H9 (cell line): ENCODE data around the gene FBXL19. TPM values are rescaled to one million over a fixed set of nuclear protein-coding genes. Genes with fewer than 3 reads are reported as not detected.

Source experiments
- DNase-seq: peaks from one replicate; pipeline ENCODE4 v3.0.0-alpha.2; 2017
- H2AFZ ChIP-seq: one replicate; pipeline ENCODE4 v1.6.1; 2013; ENCODE audit warnings: mild to moderate bottlenecking, low read length, control low read depth, moderate library complexity
- H2AK5ac ChIP-seq: 2 replicates; pipeline ENCODE4 v1.6.1; 2013; ENCODE audit warnings: low read length, control low read depth, mixed read lengths; ENCODE audit not compliant: insufficient read length
- H2BK120ac ChIP-seq: one replicate; pipeline ENCODE4 v1.6.1; 2013; ENCODE audit warnings: low read depth, mild to moderate bottlenecking, low read length, control low read depth, inconsistent platforms; ENCODE audit not compliant: poor library complexity, severe bottlenecking
- H2BK12ac ChIP-seq: 2 replicates; pipeline ENCODE4 v1.6.1; 2013; ENCODE audit warnings: low read length, control low read depth, mixed read lengths, low read depth; ENCODE audit not compliant: insufficient read length
- H2BK15ac ChIP-seq: 2 replicates; pipeline ENCODE4 v1.6.1; 2013; ENCODE audit warnings: low read depth, low read length, control low read depth
- H2BK20ac ChIP-seq: one replicate; pipeline ENCODE4 v1.6.1; 2013; ENCODE audit warnings: low read depth, mild to moderate bottlenecking, low read length, control low read depth, inconsistent platforms; ENCODE audit not compliant: poor library complexity, severe bottlenecking
- H2BK5ac ChIP-seq: 2 replicates; pipeline ENCODE4 v1.6.1; 2013; ENCODE audit warnings: low read length, control low read depth, mixed read lengths; ENCODE audit not compliant: insufficient read length
- H3K14ac ChIP-seq: 2 replicates; pipeline ENCODE4 v1.6.1; 2013; ENCODE audit warnings: low read length, control low read depth; ENCODE audit not compliant: insufficient read depth
- H3K18ac ChIP-seq: 2 replicates; pipeline ENCODE4 v1.6.1; 2013; ENCODE audit warnings: low read depth, mild to moderate bottlenecking, mixed read lengths, low read length, control low read depth; ENCODE audit not compliant: insufficient read length
- H3K23ac ChIP-seq: 2 replicates; pipeline ENCODE4 v1.6.1; 2013; ENCODE audit warnings: low read length, control low read depth, mixed read lengths, low read depth; ENCODE audit not compliant: insufficient read length
- H3K23me2 ChIP-seq: 2 replicates; pipeline ENCODE4 v1.6.1; 2013; ENCODE audit warnings: low read depth, mild to moderate bottlenecking, mixed read lengths, low read length, control low read depth; ENCODE audit not compliant: insufficient read length, poor library complexity, severe bottlenecking
- H3K27ac ChIP-seq: 2 replicates; pipeline ENCODE4 v1.5.1; 2013; ENCODE audit warnings: low read length, control low read depth, mixed read lengths, low read depth; ENCODE audit not compliant: insufficient read length
- H3K27me3 ChIP-seq: 2 replicates; pipeline ENCODE4 v1.6.1; 2013; ENCODE audit warnings: low read length, control low read depth, inconsistent platforms; ENCODE audit not compliant: insufficient read depth
- H3K4ac ChIP-seq: 2 replicates; pipeline ENCODE4 v1.6.1; 2013; ENCODE audit warnings: low read depth, mild to moderate bottlenecking, control low read depth, inconsistent platforms, low read length, moderate library complexity
- H3K4me1 ChIP-seq: 2 replicates; pipeline ENCODE4 v1.6.1; 2013; ENCODE audit warnings: low read length, control low read depth, inconsistent platforms; ENCODE audit not compliant: insufficient read depth
- H3K4me2 ChIP-seq: 2 replicates; pipeline ENCODE4 v1.6.1; 2013; ENCODE audit warnings: low read length, control low read depth, mixed read lengths; ENCODE audit not compliant: insufficient read length, insufficient read depth
- H3K56ac ChIP-seq: 2 replicates; pipeline ENCODE4 v1.6.1; 2013; ENCODE audit warnings: low read depth, mild to moderate bottlenecking, mixed read lengths, low read length, control low read depth; ENCODE audit not compliant: insufficient read length
- H3K79me1 ChIP-seq: 2 replicates; pipeline ENCODE4 v1.6.1; 2013; ENCODE audit warnings: low read depth, mild to moderate bottlenecking, moderate library complexity, low read length, control low read depth, inconsistent platforms; ENCODE audit not compliant: insufficient read depth, poor library complexity, severe bottlenecking
- H3K79me2 ChIP-seq: 2 replicates; pipeline ENCODE4 v1.6.1; 2013; ENCODE audit warnings: low read length, control low read depth, inconsistent platforms; ENCODE audit not compliant: insufficient read depth
- H3K9ac ChIP-seq: 2 replicates; pipeline ENCODE4 v1.6.1; 2013; ENCODE audit warnings: low read length, control low read depth, mixed read lengths; ENCODE audit not compliant: insufficient read length; ENCODE audit errors: extremely low read depth
- H3K9me3 ChIP-seq: one replicate; pipeline ENCODE4 v1.6.1; 2013; ENCODE audit warnings: low read depth, low read length, inconsistent platforms; ENCODE audit not compliant: control insufficient read depth
- H3T11ph ChIP-seq: one replicate; pipeline ENCODE4 v1.6.1; 2013; ENCODE audit warnings: mild to moderate bottlenecking, low read length, control low read depth, inconsistent platforms
- H4K20me1 ChIP-seq: one replicate; pipeline ENCODE4 v1.6.1; 2013; ENCODE audit not compliant: control insufficient read depth, insufficient read length, insufficient read depth
- H4K5ac ChIP-seq: 2 replicates; pipeline ENCODE4 v1.6.1; 2013; ENCODE audit warnings: low read depth, mild to moderate bottlenecking, mixed read lengths, low read length, control low read depth; ENCODE audit not compliant: insufficient read length
- H4K8ac ChIP-seq: replicated peaks from 2 replicates; pipeline ENCODE4 v1.6.1; 2013; ENCODE audit warnings: low read length, control low read depth, mixed read lengths, low read depth; ENCODE audit not compliant: insufficient read length
- H4K91ac ChIP-seq: 2 replicates; pipeline ENCODE4 v1.6.1; 2013; ENCODE audit warnings: low read depth, mild to moderate bottlenecking, moderate library complexity, mixed read lengths, low read length, control low read depth; ENCODE audit not compliant: insufficient read length
- H3K27ac Mint-ChIP-seq, 3 experiments: 2 replicates in 2 of 3; 3 replicates in 1 of 3; pipeline ENCODE4 v1.8.0; 2020 to 2021; ENCODE audit warnings: mixed read lengths in 3 of 3, mild to moderate bottlenecking in 1 of 3, moderate library complexity in 1 of 3
- H3K27me3 Mint-ChIP-seq: 2 replicates; pipeline ENCODE4 v1.8.0; 2021; ENCODE audit warnings: low read depth, mild to moderate bottlenecking, moderate library complexity, mixed read lengths
- H3K36me3 Mint-ChIP-seq, 3 experiments: 2 replicates in 2 of 3; 3 replicates in 1 of 3; pipeline ENCODE4 v1.8.0; 2020 to 2021; ENCODE audit warnings: low read depth in 3 of 3, mixed read lengths in 3 of 3; ENCODE audit not compliant: insufficient read depth in 1 of 3
- H3K4me1 Mint-ChIP-seq, 2 experiments: 2 replicates each; pipeline ENCODE4 v1.8.0; 2020; ENCODE audit warnings: mixed read lengths in 2 of 2
- H3K4me3 Mint-ChIP-seq, 2 experiments: 2 replicates in 1 of 2; 3 replicates in 1 of 2; pipeline ENCODE4 v1.8.0; 2020 to 2021; ENCODE audit warnings: mild to moderate bottlenecking in 2 of 2, mixed read lengths in 2 of 2, moderate library complexity in 1 of 2
- H3K9me3 Mint-ChIP-seq, 2 experiments: 2 replicates in 1 of 2; 3 replicates in 1 of 2; pipeline ENCODE4 v1.8.0; 2020; ENCODE audit warnings: mild to moderate bottlenecking in 2 of 2, mixed read lengths in 2 of 2, moderate library complexity in 1 of 2
- CTCF ChIP-seq: fragments of 200-600 bp; sonication (generic); conservative IDR thresholded peaks from 3 replicates; pipeline ENCODE4 v1.8.0; 2021; ENCODE audit warnings: antibody characterized with exemption, mild to moderate bottlenecking
- WGBS: extraction: QIAGEN DNeasy Blood & Tissue Kit; methylation state at CpG from one replicate; pipeline ENCODE4 v1.1.7; 2013; ENCODE audit warnings: missing lambda C conversion rate, low lambda C conversion rate, mixed read lengths; ENCODE audit not compliant: insufficient read length; ENCODE audit errors: extremely low coverage; 5-methylcytosine and 5-hydroxymethylcytosine counted together
- total RNA-seq: library from RNA; stranded (reverse); gene quantifications from 2 replicates; pipeline ENCODE4 v1.2.1, GENCODE V29; 2021

The FBXL19 gene
- total RNA-seq, 1 experiment from 2014 or later: 66.8 TPM

- Histone ChIP-seq H3K56ac (no peak overlapping the region), H2AFZ (no peak overlapping the region), H3K14ac (no peak overlapping the region), H2BK5ac (no peak overlapping the region), H3K18ac (no peak overlapping the region), H3K27me3 (no peaks in the 10 kb centered on the region), H3K4me2 (no peak overlapping the region), H3K4me1 (no peaks in the 10 kb centered on the region), H3K79me1 (no peaks in the 10 kb centered on the region), H2BK12ac (no peak overlapping the region), H2BK20ac (no peak overlapping the region), H3K23ac (no peak overlapping the region), H3K9me3 (no peaks in the 10 kb centered on the region), H2BK120ac (no peak overlapping the region), H2BK15ac (no peak overlapping the region), H4K8ac (no peak overlapping the region), H3K23me2 (peaks cover 10% of the 10 kb centered on the region), H4K91ac (no peak overlapping the region), H4K5ac (no peak overlapping the region), H3K9ac (no peak overlapping the region), H3K27ac (no peak overlapping the region), H3K79me2 (no peaks in the 10 kb centered on the region), H4K20me1 (no peaks in the 10 kb centered on the region), H2AK5ac (no peak overlapping the region), H3K4ac (no peak overlapping the region), H3T11ph (no peak overlapping the region)
- Mint-ChIP-seq H3K9me3 (no peaks in the 10 kb centered on the region; a peak in 1 of 5 replicates), H3K4me3 (peak overlapping the region; percentile 37 to 75; a peak in 3 of 5 replicates), H3K36me3 (peaks cover 17 to 26% (median 25%) of the 10 kb centered on the region in 3 experiments), H3K27me3 (no peaks in the 10 kb centered on the region), H3K27ac (no peak overlapping the region; a peak in 1 of 7 replicates), H3K4me1 (peaks cover 12 to 24% of the 10 kb centered on the region in 2 experiments)
- no peak for DNase-seq
- no peak for TF ChIP-seq CTCF
- WGBS: no CpG with 5 or more reads among the region's 26 CpGs
These were observed 2.2 kb downstream of the FBXL19 start for GRCh38 chr16:30925632-30925987.
